ENCODE data around the gene ATF1. TPM values are rescaled to one million over a fixed set of nuclear protein-coding genes. Genes with fewer than 3 reads are reported as not detected.

ATF1 gene
- total RNA-seq, 1 donor from 2014 or later = 16.2 TPM

GRCh38 chr12:50780013-50780412 lies 16.1 kb downstream of the ATF1 start:
- DNase-seq (ENCODE audit: low spot score) = no peak
- Mint-ChIP-seq H3K4me3 (ENCODE audit: unreplicated experiment) (peak overlapping the region; percentile 6), H3K4me1 (ENCODE audit: unreplicated experiment) (peaks cover 5% of the 10 kb centered on the region), H3K27ac (ENCODE audit: unreplicated experiment) (no peak overlapping the region), H3K27me3 (ENCODE audit: unreplicated experiment) (peaks cover 2% of the 10 kb centered on the region), H3K9me3 (ENCODE audit: unreplicated experiment) (no peaks in the 10 kb centered on the region), H3K36me3 (ENCODE audit: low read depth, unreplicated experiment) (peaks cover 8% of the 10 kb centered on the region)
- TF ChIP-seq CTCF (IDR thresholded peaks at IDR 0.05; ENCODE audit: unreplicated experiment) = no peak

- TF ChIP-seq CTCF (IDR thresholded peaks at IDR 0.05; ENCODE audit: unreplicated experiment) = no peak
- DNase-seq (ENCODE audit: low spot score) = no peak
- Mint-ChIP-seq H3K4me1 (ENCODE audit: unreplicated experiment) (peaks cover 15% of the 10 kb centered on the region), H3K9me3 (ENCODE audit: unreplicated experiment) (no peaks in the 10 kb centered on the region), H3K27ac (ENCODE audit: unreplicated experiment) (peak overlapping the region; percentile 3), H3K36me3 (ENCODE audit: low read depth, unreplicated experiment) (peaks cover 27% of the 10 kb centered on the region), H3K27me3 (ENCODE audit: unreplicated experiment) (peaks cover 5% of the 10 kb centered on the region), H3K4me3 (ENCODE audit: unreplicated experiment) (no peak overlapping the region)
These were observed 20.6 kb downstream of the ATF1 start for GRCh38 chr12:50784501-50784900.

- Mint-ChIP-seq H3K27me3 (ENCODE audit: unreplicated experiment) (peaks cover 5% of the 10 kb centered on the region), H3K4me1 (ENCODE audit: unreplicated experiment) (peaks cover 15% of the 10 kb centered on the region), H3K36me3 (ENCODE audit: low read depth, unreplicated experiment) (peaks cover 27% of the 10 kb centered on the region), H3K4me3 (ENCODE audit: unreplicated experiment) (no peak overlapping the region), H3K9me3 (ENCODE audit: unreplicated experiment) (no peaks in the 10 kb centered on the region), H3K27ac (ENCODE audit: unreplicated experiment) (no peak overlapping the region)
- DNase-seq (ENCODE audit: low spot score) = no peak
- no peak for TF ChIP-seq CTCF (IDR thresholded peaks at IDR 0.05; ENCODE audit: unreplicated experiment)
These were observed 21.6 kb downstream of the ATF1 start for GRCh38 chr12:50785406-50786001.

DNA sequence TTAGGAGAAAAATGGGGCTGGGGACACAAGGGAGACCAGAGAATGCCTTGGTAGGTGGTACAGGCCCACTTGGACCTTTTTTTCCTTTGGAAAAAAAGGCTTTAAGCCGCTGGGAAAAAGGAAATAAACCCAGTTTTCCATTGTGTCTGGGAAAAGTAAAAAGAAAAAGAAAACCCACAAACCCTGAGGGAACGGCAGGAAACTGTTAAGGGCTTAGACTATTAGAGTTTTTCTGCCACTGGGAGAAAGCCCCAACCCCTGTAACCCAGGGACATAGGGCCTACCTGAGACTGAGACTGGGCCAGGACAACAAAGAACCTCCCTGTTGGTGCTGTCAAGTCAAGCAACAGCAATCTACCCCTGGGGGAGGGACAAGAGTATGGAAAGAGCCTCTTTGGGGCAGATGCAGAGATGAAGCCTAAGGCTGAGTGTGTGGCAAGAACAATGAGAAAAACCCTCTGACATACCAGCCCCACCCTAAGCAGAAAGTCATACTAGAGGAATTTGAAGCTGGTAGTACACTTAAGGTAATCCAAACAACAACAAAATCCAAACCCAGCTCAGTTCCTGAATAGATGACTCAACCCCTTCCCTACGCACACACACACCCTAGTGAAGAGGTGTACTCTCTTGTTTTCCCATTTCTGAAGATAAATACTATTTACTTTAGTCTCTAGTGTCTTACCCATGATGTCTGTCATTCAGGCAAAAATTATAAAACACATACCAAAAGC lies 22.8 kb downstream of the ATF1 start:
- peaks cover 5% of the 10 kb centered on the region for H3K27me3 Mint-ChIP-seq (ENCODE audit: unreplicated experiment)
- H3K4me1 Mint-ChIP-seq (ENCODE audit: unreplicated experiment) = peaks cover 15% of the 10 kb centered on the region
- peaks cover 27% of the 10 kb centered on the region for H3K36me3 Mint-ChIP-seq (ENCODE audit: low read depth, unreplicated experiment)
- H3K27ac Mint-ChIP-seq (ENCODE audit: unreplicated experiment) = peak overlapping the region; percentile 86
- TF ChIP-seq CTCF (IDR thresholded peaks at IDR 0.05; ENCODE audit: unreplicated experiment) = no peak
- DNase-seq (ENCODE audit: low spot score) = no peak
- H3K9me3 Mint-ChIP-seq (ENCODE audit: unreplicated experiment) = no peaks in the 10 kb centered on the region
- H3K4me3 Mint-ChIP-seq (ENCODE audit: unreplicated experiment) = no peak overlapping the region

DNA sequence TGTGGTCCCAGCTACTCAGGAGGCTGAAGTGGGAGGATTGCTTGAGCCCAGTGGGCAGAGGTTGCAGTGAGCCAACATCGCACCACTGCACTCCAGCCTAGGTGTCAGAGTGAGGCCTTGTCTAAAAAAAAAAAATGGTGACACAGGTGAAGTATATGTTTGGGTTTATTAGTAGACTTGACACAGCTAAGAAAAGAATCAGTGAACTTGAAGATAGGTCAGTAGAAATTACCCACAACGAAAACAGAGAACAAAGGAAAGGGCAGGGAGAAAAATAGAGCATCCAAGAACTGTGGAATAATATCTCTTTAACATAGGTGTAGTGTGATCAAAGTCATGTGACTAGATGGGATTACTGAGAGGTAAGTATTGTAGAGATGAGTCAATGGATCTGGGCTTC lies 23.7 kb downstream of the ATF1 start:
- Mint-ChIP-seq H3K27me3 (ENCODE audit: unreplicated experiment) (peaks cover 5% of the 10 kb centered on the region), H3K4me3 (ENCODE audit: unreplicated experiment) (peak overlapping the region; percentile 3), H3K9me3 (ENCODE audit: unreplicated experiment) (no peaks in the 10 kb centered on the region), H3K4me1 (ENCODE audit: unreplicated experiment) (peaks cover 15% of the 10 kb centered on the region), H3K27ac (ENCODE audit: unreplicated experiment) (no peak overlapping the region), H3K36me3 (ENCODE audit: low read depth, unreplicated experiment) (peaks cover 25% of the 10 kb centered on the region)
- TF ChIP-seq CTCF (IDR thresholded peaks at IDR 0.05; ENCODE audit: unreplicated experiment) = no peak
- DNase-seq (ENCODE audit: low spot score) = no peak

All from endothelial cell (in vitro differentiated cells).